NCI-H226 (cell line): ENCODE measurements around the gene NPIPA3.
A peak's percentile ranks its signal among the peaks of the same experiment; 100 is the strongest.
"Not testable (repeated sequence)": the region's sequence is repeated elsewhere in the genome, so short reads cannot be mapped to it uniquely, and the experiment has no call there.

Experiments
- DNase-seq: peaks from one replicate; pipeline ENCODE4 v3.0.0-alpha.2; 2015

The NPIPA3 gene

DNA sequence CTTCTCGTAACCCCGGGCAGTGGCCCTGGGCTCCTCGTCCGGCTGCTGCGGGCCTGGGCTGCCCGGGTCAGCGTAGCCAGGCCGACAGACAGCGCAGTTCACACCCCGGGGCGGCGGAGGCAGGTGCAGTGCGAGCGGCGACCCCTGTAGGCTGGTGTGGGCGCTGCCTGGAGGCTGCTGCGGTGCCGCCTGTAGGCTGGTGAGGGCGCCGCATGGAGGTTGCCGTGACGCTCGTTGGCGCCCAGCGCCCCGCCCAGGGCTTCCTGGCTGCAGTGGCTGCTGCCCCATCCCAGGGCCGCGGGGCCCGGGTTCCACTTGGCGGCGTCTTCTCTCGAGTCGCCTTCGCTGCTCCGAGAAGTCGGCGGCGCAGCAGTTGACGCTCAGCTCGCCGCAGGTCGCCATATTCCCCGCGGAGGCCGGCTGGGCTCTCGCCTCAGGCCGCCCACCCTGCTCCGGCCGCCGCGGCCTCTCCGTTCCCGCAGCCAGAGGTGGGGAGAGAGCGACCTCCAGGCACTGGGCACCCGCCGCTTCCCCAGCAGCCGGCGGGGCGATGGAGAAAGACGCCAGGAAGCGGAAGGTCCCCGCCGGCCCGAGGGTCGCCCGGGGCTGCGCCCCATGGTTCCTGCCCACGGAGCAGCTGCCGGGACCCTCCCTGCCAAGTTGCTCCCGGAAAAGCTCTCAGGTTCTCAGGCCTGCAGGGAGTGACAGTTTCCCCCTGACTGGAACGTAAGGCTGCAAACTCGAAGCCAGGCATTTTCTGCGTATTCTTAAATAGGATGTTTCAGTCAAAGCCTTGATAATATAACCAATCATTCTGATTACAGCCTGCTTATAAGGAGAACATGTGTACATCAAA is at the start of gene NPIPA3:
TSS of gene NPIPA3 (plus strand) at position 256 of the 856 bp plus-strand sequence. CDS start 5,533 bp downstream, outside the sequence.
- not testable (repeated sequence) for DNase-seq

DNA sequence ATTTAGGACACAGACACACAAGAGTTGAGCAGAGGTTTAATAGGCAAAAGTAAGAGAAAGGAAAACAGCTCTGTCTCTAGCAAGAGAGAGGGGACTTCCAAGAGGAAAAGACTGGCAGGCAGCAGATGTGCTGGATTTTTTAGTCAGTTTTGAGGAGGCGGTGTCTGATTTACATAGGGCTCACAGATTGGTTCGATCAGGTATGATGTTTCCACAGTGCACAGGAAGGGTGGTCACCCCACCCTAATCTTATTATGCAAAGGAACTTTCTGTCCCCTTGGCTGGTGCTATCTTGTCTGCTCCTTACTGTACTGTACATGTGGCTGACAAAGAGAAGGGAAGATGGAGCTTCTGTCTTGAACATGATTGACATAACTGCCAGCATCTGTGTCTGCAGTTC is 45.1 kb upstream of the NPIPA3 start:
- DNase-seq, result peak; percentile 33

DNA sequence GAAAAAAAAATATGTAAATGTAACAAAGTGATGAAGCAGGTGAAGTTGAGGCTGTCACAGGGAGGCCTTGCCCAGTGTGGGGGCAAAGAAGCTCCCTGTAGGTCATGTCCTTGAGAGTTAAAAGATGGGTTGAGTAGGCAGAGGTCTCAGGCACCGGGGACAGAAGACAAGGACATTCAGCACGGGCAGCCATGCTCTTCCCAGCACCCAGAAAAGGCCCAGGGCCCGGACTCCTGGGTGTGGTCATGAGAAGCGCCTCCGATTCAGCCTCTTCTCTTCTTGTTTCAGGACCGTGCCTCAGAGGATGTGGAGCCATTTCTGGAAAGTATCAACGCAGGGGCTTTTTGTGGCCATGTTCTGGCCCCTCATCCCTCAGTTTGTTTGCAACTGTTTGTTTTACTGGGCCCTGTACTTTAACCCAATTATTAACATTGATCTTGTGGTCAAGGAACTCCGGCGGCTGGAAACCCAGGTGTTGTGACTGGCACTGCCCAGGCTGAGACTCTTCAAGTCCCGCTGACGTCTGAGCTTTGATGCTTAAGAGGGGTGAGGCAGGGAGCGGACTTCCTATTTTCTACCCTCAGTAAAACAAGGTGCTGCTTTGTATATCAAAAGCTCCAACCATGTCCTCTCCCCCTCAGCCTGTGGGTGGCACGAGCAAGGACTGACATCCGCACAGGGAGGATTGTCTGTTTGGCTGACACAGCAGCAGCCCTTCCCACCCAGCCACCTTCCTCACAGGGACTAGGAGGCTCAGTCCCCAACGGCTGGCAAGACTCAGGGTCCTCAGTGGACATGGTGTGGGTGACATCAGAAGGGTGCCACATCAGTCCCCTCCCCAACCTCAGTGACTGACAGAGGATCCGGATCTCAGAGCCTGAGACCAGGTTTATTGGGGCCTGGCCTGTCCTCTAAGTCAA is 35.6 kb upstream of the NPIPA3 start:
- no peak for DNase-seq

DNA sequence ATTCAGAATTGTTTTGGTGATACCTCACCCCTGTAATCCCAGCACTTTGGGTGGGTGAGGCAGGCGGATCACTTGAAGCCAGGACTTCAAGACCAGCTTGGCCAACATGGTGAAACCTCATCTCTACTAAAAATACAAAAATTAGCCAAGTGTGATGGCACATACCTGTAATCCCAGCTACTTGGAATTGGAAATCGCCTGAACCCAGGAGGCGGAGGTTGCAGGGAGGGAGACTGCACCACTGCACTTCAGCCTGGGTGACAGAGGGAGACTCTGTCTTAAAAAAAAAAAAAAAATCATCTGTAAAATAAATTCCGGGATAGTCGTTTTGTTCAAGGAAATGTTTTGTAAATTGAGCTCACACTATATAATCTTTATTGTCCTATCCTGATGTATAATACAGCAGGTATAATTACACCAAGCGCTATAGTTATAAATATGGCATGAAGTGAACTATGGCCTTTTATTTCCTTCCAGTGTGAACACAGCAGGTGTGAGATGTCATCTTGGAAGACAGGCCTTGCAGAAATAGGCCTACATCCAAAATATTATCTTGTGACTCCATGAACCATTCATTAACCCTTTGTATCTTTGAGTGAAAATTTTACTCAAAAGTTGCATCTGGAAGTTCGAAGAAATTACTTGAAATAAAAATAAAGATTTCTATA is 34.5 kb upstream of the NPIPA3 start:
- DNase-seq, result no peak

DNA sequence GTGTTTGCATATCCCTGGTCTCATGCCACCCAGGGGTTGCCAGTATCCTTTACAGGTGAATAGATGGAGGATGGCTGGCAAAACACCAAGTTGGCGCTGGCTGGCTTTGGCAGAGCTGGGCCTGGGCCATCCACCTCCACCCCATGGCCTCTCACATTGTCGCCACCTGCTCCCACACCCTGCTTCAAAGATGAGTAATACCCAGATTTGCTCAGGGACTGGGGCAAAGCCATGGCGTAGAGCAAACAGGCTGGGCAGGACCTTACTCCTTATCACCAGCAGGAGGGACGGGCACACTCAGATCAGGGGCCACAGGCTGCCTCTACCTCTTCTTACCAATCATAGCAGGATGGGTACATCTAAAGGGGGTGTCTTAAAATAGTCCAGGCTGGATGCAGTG is 33.4 kb upstream of the NPIPA3 start:
- peak; percentile 22 for DNase-seq

DNA sequence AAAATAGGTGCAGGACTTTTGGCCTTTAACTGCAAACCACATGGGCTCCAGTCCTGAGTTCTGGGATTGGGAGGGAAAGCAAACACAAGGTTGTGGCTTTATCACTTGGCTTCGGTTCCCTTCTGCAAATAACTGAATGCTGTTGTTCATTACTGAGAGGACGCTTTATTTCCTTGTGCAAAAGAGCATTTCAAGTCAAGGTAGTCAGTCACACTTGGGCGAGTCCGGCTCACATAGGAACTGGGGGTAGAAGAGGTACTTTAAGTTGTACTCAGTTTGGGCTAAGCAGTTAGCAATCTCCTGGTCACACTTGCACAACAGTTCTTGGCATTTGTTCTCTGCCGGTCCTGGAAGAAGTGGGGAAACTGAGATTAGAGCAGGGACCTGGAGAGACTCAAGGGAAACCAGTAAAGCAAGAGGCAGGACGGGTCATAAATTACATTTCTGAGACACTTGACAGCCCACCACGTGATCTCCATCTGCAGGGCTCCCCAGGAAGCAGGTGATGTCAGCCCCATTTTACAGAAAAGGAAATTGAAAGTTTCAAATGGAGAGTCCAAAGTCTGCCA is 30.7 kb upstream of the NPIPA3 start:
- DNase-seq, result no peak

DNA sequence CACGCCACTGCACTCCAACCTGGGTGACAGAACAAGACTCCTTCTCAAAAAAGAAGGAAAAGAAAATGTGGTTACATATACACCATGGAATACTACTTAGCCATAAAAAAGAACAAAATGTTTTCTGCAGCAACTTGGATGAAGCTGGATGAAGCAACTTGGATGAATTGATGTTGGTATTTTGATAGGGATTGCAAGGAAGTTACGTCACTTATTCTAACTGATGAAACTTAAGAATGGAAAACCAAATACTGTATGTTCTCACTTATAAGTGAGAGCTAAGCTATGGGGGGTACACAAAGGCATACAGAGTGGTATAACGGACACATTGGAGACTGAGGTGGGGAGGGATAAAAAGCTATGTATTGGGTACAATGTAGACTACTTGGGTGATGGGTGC is 26.6 kb upstream of the NPIPA3 start:
- no peak for DNase-seq

DNA sequence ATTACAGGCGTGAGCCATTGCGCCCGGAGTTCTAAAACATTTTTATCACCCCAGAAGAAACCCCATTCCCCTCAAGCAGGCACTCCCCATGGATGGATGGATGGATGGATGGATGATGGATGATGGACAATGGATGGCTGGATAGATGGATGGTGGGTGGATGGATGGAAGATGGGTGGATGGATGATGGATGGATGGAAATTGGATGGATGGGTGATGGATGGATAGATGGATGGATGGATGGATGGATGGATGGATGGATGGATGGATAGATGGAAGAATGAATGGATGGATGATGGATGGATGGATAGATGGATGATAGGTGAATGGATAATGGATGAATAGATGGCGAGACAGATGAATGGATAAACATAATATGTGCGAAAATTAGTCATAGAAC is 25.6 kb upstream of the NPIPA3 start:
- DNase-seq, result no peak

DNA sequence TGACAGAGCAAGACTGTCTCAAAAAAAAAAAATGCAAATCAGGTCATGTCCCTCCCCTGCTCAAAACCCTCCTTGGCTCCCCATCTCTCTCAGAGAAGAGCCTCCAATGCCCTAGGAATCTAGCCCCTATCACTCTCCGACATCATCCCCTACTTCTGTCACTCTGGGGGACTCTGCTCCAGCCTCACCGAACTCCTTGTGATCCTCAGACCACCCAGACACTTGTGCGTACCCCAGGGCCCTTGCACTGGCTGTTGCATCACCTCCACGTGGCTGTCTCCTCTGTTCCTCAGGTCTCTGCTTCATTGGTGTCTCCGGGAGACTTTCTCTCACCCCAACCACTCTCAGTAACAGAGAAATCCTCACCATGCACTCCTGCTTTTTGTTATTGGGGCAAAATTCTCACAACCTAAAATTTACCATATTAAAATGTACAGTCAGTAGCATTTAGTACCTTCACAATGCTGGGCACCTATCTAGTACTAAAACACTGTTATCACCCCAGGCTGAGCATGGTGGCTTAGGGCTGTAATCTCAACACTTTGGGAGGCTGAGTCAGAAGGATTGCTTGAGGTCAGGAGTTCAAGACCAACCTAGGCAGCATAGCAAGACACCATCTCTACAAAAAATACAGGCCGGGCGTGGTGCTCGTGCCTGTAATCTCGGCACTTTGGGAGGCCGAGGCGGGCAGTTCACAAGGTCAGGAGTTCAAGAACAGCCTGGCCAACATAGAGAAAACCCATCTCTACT is 24.3 kb upstream of the NPIPA3 start:
- no peak for DNase-seq

DNA sequence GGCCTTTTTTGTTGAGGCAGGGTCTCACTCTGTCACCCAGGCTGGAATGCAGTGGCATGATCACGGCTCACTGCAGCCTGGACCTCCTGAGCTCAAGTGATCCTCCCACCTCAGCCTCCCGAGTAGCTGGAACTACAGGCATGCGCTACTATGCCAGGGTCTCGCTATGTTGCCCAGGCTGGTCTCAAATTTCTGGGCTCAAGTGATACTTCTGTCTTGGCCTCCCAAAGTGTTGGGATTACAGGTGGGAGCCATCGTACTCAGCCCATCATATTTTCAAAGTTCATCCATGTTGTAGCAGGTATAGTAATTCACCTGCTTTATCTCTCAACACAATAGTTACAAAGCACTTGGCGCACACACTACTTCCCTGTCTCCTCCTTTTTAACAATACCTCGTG is 22.8 kb upstream of the NPIPA3 start:
- not testable (repeated sequence) for DNase-seq

DNA sequence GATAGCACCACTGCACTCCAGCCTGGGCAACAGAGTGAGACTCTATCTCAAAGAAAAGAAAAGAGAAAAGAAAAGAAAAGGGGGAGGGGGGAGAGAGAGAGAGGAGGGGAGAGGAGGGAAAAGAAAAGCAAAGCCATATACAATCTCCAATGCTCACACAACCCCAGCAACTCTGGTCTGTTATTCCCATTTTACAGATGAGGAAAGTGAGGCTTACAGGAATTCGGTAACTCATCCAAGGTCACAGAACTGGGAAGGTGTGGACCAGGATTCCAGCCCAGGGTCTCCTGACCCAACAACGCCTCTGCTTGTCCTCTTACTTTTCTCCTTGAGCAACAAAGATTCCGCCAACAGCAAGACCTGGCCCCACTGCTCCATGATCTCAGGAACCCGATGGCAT is 22.1 kb upstream of the NPIPA3 start:
- DNase-seq, result no peak

DNA sequence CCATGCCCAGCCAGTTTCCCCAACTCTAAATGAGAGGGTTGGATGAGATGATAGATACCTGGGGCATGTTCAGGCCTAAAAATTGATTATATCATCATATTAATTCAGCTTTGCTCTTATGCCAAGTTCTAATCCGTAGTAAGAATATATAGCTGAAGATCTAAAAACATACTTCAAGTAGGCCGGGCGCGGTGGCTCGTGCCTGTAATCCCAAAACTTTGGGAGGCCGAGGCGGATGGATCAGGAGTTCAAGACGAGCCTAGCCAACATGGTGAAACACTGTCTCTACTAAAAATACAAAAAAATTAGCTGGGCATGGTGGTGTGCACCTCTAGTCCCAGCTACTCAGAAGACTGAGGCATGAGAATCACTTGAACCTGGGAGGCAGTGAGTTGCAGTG is 21.1 kb upstream of the NPIPA3 start:
- DNase-seq, result no peak

DNA sequence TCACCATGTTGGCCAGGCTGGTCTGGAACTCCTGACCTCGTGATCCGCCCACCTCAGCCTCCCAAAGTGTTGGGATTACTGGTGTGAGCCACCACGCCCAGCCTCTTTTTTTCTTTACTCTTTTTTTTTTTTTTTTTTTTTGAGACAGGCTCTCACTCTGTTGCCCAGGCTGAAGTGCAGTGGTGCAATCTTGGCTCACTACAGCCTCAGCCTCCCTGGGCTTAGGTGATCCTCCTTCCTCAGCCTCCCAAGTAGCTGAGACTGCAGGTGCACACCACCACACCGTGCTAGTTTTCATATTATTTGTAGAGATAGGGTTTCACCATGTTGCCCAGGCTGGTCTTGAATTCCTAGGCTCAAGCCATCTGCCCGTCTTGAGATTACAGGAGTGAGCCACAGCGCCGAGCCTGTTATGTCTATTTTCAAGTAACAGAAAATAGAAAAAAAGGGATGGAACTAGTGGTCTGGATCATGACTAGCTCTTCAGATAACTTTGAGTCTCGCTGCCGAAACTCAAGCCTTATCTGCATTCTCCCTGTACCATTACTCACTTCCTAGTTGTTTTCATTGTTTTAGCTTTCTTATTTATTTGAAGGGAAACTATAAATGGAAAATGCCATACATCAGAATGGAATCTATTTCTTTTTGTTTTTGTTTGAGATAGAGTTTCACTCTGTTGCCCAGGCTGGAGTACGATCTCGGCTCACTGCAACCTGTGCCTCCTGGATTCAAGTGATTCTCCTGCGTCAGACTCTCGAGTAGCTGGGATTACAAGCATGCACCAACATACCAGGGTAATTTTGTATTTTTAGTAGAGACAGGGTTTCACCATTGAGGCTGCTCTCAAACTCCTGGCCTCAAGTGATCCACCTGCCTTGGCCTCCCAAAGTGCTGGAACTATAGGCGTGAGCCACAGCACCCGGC is 17.1 kb upstream of the NPIPA3 start:
- DNase-seq, result peak; percentile 48

DNA sequence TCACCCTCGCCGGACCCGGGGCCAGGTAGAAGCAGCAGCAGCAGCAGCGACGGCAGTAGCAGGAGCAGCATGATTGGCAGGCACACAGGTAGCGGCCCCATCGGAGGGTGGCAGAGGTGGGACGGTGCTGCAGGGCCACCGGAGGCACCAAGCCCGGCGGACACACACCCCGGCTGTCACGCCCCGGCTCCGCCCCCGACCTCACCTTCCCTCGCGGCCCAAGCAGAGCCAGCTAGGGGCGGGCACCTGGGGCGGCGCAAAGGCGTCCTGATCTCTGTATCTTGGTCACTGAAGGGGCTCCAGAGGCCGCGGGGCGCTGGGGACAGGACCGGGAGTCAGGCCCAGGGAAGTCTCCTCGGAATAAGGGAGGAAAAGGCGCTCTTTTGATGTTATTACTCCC is 9.1 kb upstream of the NPIPA3 start, which contains the start of gene PLA2G10:
TSS of gene PLA2G10 (minus strand) at position 180 of the 400 bp plus-strand sequence. CDS start at position 101, 79 bp downstream.
- DNase-seq, result not testable (repeated sequence)

DNA sequence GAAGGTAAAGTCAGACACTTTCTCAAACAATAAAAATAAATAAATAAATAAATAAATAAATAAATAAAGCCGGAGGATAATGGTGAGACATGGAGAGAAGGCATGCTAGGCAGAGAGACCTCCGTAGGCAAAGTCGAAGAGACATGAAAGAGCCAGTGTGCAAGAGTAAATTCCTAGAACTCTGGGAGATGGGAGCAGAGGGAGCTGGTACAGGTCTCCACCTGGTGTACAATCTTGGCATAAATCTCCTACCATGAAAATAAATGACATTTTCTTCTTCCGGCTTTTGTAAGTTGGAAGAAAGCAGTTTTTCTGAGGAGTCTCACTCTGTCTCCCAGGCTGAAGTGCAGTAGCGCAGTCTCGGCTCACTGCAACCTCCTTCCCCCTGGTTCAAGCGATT is 1.4 kb upstream of the NPIPA3 start:
- not testable (repeated sequence) for DNase-seq

DNA sequence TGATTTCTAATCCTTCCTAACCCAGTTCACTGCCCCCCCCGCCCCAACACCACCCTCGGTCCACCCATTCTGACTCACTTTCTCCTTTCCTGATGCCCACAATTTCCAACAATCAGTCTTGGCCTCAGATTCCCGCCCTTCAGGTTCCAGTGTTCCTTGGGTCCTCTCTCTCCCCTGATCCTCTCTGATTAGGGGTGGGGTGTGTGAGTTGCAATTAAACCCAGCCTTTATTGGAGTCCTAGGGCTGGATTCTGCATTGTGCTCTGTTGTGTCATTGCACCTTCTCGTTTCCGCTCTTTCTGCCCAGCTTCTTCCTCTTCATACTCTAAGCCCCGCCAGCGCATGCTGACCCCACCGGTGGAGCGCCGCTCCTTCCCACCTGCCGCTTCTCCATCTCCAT is 539 bp upstream of the NPIPA3 start:
- not testable (repeated sequence) for DNase-seq

DNA sequence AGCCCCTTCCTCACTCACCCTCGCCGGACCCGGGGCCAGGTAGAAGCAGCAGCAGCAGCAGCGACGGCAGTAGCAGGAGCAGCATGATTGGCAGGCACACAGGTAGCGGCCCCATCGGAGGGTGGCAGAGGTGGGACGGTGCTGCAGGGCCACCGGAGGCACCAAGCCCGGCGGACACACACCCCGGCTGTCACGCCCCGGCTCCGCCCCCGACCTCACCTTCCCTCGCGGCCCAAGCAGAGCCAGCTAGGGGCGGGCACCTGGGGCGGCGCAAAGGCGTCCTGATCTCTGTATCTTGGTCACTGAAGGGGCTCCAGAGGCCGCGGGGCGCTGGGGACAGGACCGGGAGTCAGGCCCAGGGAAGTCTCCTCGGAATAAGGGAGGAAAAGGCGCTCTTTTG is 30.0 kb downstream of the NPIPA3 start:
- DNase-seq, result not testable (repeated sequence)

DNA sequence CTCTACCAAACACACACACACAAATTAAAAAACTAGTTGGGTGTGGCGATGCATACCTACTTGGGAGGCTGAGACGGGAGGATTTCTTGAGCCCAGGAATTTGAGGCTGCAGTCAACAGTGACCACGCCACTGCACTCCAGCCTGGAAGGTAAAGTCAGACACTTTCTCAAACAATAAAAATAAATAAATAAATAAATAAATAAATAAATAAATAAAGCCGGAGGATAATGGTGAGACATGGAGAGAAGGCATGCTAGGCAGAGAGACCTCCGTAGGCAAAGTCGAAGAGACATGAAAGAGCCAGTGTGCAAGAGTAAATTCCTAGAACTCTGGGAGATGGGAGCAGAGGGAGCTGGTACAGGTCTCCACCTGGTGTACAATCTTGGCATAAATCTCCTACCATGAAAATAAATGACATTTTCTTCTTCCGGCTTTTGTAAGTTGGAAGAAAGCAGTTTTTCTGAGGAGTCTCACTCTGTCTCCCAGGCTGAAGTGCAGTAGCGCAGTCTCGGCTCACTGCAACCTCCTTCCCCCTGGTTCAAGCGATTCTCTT is 37.7 kb downstream of the NPIPA3 start:
- not testable (repeated sequence) for DNase-seq

DNA sequence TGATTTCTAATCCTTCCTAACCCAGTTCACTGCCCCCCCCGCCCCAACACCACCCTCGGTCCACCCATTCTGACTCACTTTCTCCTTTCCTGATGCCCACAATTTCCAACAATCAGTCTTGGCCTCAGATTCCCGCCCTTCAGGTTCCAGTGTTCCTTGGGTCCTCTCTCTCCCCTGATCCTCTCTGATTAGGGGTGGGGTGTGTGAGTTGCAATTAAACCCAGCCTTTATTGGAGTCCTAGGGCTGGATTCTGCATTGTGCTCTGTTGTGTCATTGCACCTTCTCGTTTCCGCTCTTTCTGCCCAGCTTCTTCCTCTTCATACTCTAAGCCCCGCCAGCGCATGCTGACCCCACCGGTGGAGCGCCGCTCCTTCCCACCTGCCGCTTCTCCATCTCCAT is 38.6 kb downstream of the NPIPA3 start:
- not testable (repeated sequence) for DNase-seq
